Hematopoietic multipotent progenitor cell (in vitro differentiated cells): Measurements from ENCODE around the gene KATNIP. TPM values are rescaled to one million over a fixed set of nuclear protein-coding genes. Genes with fewer than 3 reads are reported as not detected.
A peak's percentile ranks its signal among the peaks of the same experiment; 100 is the strongest.
"Not testable (repeated sequence)": the region's sequence is repeated elsewhere in the genome, so short reads cannot be mapped to it uniquely, and the experiment has no call there.

Experiments used
- DNase-seq, 3 donors: peaks; one replicate each; pipeline ENCODE4 v3.0.0-alpha.2; 2011 to 2015; ENCODE audit warnings: low read depth in 2 of 3, low spot score in 2 of 3
- total RNA-seq: library from RNA; depleted of rRNA; stranded (reverse); fragments of >200 nt; gene quantifications from one replicate; pipeline ENCODE4 v1.2.3, GENCODE V29; 2012

KATNIP gene
- total RNA-seq, 1 donor: 22.9 TPM

DNA sequence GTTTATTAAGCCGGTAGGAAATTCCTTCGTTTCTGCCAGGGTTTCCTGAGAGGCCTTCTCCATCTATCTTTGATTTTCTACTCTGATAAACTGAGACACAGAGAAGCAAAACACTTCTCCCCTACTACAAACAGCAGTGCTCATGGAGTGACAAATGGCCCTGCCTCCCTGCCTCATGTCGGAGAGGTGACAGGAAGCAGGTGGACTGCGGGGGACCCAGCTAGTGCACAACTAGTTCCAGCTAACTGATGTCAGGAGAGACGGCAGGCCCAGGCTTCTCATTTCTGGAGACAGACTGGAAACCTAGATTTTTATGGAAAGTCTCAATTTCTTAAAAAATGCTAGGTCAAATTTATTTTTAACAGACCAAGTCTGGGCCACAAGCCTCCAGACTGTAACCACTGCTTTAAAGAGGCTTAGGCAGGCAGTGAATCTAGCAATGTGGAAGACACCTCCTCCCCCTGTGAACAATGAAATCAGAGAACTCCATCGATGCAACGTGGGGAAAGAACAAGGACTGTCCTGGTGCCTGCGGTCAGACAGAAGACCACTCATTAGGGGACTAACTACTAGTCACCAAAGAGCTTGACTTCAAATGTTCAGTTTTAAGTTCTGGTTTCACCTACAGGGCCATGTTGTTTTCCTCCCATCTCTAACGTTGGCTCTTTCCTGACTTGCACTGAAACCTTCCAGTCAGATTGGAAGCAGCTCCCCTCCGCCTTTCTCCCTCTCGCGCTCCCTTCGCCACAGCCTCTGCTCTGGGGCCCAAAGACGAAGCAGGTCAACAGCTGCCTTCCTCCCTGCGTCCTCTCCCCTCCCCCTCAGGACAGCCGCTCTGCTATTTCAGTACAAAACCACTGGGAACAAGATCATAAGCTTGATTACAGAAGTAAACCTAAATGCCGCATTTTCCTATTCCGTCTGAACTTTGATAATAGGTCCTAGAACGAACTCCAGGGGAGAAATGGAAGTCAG is 17.8 kb upstream of the KATNIP start:
- DNase-seq: peak in 2 of 3 donors; percentile 29 to 62

DNA sequence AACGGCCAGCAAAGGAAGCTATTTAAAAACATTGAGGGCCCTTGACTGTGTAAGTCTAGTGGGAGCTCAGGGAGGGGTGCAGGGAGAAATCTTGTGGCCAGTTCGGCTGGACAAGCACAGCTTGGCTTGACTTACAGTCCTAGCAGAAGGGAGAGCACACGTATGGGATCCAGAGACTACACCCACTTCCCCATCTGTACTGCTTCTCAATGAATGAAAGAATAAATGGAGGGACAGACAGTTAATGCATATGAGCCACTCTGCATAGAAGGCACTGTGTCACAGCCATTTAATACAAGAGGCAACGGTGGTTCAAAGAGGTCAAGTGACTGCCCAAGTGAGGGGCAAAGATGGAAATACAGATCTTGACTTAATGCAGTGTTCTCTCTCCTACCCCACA is 15.7 kb upstream of the KATNIP start:
- no peak for DNase-seq

DNA sequence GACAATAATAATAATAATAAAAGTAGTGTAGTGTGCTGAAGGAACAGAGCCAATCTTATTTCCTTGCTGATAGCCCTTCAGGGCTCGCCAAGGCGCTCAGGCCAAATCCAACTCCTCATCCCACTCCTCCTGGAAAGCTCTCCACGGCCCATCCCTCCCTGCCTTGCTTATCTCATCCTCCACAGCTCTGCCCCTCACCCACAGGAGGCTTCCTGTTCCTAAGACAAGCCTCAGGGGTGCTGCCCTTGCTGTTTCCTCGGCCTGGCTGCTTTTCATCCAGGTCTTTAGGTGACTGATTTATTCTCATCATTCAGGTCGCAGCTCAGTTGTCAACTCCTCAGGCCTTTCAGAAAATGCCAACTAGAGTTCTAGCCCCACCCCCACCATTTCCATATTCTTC is 11.4 kb upstream of the KATNIP start:
- no peak for DNase-seq

DNA sequence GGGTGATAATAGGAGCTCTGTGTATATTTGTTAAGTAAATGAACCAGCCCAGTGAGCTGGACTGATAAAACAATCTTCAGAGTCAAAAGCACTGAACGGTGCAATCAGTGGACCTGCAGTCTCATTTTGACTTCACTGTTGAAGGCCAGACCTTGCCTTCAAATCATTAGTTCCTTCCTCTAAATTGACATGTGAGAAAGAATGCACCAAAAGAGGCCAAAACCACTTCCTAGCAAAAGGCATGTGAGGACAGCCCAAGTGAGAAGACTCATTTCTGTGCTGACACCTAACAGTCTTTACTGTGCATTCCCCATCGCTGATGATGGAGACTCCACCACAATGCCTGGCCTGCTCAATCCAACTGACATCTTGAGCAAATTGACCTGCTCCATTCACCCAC is 10.8 kb upstream of the KATNIP start:
- no peak for DNase-seq

DNA sequence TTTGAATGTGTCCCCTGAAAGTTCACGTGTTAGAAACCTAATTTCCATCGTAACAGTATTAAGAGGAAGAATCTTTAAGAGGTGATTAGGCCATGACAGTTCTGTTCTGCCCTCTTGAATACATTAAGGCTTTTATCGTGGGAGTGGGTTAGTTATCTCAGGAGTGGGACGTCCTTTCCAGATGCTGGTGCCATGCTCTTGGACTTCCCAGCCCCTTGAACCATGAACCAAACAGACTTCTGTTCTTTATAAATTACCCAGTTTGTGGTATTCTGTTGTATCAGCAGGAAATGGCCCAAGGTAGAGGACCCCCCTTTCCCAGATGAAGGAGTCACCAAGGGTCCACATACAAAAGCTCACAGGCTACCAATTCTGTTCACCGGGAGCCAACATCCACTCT is 10.3 kb upstream of the KATNIP start:
- DNase-seq: no peak

DNA sequence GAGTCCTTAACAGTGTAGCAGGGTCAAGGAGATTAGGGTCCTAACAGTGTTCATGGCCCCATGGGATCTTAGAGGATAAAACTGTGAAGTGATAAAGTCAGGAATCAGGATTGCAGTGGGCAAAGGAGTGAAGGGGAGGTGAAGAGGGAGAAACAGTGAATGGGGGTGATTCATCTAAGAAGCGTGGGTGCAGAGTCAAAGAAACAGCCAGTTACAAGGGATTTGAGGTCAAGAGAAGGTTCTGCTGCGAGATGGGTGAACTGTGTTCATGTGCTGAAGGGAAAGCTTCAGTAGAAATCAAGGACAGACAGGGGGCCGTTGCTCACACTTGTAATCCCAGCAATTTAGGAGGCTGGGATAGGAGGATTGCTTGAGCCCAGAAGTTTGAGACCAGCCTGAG is 6.1 kb upstream of the KATNIP start:
- DNase-seq: no peak

DNA sequence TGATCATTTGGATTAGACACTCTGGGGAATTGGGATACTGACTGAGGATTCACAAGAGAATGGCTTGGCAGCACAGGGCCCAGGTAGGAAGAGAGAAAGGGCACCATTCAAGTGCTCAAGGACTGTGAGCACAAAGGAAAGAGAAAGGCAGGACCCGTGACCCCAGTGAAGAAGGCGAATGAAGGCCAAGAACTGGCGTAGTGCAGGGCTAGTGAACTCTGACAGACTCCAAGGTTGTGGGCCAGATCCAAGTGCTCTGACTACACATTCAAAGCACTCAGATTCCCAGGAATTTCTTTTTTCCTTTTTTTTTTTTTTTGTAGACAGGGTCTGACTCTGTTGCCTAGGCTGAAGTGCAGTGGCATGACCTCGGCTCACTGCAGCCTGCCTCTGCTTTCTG is 5.3 kb upstream of the KATNIP start:
- DNase-seq: no peak

DNA sequence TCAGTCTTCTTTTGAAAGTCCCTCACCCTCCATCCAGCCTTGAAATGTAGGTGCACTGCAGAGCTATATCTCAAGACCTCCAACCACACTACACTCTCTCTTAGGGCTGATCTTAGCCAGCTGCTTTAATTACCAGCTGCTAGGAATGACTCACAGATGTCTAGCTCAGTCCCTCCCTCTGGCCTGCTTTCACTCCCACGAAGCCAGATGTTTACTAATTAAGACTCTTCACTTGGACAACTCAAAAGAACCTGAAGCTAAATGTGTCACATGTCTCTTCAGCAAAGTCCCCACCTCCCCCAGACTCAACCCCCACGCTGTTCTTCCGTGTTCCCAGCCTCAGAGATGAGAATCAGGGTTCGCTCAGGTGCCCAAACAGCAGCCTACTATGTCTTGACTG is 2.8 kb upstream of the KATNIP start:
- no peak for DNase-seq

DNA sequence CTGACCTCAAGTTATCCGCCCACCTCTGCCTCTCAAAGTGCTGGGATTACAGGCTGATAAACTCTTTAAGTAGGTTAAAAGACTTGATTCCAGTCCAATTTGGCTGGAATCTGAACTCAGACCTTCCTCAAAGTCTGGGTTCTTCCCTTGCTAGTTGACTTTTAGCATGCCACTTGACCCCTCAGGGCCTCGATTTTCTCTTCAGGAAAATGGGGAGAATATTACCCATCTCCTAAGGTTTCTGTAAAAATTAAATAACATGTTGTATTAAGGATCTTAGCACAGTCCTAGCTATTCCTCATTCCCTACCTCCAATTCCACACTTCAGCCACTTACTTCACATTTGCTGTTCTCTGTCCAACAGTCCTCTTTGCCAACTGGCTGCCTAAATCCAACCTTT is 2.1 kb upstream of the KATNIP start:
- DNase-seq: no peak

DNA sequence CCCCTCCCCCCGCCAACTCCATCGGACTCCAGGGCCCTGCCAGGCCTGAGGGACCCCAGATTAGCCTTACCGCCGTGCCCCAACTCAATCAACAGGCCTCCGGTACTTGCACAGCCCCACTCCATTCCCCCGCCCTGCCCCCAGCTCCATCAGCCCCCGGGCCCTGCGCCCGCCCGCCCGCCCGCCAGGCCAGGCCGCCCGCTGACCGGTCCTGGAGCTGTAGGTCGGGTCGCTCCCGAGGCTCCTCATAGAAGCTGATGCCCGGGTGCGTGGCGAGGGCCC is 539 bp upstream of the KATNIP start:
- DNase-seq: no peak

DNA sequence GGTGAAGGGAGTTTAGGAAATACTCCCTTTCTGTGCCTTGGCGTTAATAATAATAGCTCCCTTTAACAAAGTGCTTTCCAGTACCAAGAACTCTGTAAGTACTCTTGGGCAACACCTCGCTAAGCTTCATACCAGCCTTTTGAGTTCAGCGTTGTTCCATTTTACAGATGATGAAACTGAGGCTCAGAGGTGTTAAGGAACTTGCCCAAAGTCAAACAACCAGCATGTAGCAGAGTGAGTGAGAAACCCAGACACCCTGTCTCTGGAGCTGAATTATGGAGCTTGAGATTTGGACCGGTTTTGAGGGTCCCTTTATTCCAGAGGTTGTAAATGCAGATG is 607 bp downstream of the KATNIP start:
- DNase-seq: no peak

DNA sequence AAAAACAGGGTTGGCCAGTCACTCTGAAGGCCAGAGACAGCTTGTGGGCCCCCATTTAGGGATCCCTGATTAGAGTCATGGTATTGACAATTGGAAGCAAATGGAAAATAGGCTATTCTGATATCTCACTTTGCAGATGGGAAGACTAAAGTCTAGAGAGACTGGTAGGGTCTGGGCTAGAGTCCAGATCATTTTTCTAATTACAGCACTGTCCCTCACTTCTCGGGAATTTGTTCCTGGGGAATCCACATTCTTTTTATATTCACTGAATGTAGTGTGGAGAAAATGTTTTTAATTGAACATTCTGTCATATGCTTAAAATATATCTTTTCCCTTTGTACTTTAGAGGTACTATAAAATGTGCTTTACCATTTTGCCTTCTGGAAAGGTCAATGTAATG is 1.1 kb downstream of the KATNIP start:
- no peak for DNase-seq

DNA sequence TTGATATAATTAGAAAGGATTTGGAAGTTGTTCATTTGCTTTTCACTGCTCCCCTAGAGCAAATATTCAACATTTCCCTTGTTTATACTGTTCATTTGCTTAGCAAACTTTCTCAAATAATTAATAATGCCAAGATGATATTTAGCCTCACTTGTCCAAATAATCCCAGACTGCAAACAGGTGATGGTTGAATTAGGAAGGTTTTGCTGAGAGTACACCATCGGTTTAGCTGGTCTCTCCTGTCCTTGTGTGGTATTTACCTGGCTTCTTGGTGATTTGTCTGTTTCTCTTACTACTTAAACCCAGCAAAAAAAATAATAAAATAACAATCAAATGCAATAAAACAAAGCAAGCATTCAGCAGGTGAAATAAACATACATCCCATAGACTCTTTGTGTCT is 6.5 kb downstream of the KATNIP start:
- no peak for DNase-seq

DNA sequence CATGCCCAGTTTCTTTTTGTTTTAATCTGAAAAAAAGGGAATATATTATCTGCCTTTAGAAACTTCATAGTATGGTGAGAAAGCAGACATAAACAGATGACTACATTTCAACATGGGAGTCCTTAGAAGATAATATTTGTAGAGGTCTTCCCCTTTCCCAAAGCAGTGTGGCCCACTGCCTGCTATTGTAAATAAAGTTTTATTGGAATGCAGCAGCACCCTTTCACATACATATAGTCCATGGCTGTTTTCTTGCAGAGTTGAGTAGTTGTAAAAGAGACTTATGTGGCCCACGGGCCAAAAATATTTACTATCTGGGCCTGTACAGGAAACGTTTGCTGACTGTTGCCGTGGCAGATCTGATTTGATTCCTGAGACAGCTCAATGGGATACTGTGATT is 8.5 kb downstream of the KATNIP start:
- DNase-seq: no peak

DNA sequence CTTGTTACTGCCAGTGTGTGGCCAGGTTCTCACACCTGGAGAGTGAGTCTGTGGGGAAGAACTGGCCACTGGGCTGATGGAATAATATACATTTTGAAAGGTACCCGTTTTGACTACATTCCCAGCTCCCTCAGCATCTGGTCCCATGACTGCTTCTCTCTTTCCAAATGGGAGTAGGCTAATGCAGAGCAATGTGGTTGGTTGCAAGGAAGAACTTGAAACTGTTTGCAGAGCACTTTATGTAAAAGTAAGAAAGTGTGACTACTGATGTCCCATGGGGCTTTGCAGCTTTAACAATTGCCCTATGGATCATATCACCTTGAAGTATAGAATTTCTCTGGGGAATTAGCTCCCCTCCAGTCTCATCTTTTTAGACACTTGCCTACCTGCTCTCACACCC is 9.0 kb downstream of the KATNIP start:
- DNase-seq: no peak

DNA sequence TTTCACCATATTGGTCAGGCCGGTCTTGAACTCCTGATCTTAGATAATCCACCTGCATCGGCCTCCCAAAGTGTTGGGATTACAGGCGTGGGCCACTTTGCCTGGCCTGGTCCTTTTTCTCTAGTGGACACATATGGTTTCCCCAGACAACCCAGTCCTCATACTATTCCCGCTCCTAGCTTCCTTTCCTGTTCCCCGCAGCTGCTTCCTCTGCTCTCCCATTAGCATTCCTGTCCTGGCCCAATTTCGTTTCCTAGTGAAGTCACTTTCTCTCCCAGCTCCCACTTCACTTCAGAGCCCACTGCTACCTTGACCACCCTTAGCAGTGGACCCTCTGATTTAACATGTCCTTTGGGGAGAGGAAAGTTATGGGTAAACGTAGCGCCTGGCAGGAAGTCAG is 11.3 kb downstream of the KATNIP start:
- DNase-seq: no peak

DNA sequence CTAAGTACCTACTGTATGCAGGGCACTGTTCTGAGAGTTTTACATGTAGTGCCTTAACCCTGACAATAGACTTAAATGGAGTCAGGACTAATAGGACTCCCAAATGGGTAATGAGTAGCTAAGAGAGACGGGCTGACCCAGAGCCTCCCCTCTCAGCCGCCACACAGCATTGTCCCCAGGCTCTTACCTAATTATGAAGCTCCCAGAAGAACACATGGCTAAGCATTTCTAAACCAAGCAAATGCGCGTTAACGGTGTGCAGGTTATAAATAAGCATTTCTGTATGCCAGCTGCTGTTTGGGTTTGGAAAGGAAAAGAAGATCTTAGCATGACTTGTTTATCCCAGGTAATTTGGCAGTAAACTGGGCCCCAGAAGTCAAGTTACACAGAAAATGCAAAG is 14.3 kb downstream of the KATNIP start:
- no peak for DNase-seq

DNA sequence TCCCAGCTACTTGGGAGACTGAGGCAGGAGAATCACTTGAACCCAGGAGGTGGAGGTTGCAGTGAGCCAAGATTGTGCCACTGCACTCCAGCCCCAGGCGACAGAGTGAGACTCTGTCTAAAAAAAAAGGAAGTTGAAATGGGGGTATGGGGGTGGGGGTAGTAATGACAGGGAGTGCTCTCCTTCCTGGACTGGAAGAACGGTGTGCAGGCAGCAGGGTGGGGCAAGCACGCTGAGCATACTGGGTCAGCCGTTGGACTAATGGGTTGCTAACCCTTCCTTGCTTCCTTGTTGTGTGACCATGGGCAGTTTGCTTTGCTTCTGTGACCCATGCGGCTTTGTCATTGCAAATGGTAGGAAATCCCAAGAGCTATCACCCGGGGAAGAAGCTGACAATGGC is 16.5 kb downstream of the KATNIP start:
- DNase-seq: peak in 2 of 3 donors; percentile 11 to 37

DNA sequence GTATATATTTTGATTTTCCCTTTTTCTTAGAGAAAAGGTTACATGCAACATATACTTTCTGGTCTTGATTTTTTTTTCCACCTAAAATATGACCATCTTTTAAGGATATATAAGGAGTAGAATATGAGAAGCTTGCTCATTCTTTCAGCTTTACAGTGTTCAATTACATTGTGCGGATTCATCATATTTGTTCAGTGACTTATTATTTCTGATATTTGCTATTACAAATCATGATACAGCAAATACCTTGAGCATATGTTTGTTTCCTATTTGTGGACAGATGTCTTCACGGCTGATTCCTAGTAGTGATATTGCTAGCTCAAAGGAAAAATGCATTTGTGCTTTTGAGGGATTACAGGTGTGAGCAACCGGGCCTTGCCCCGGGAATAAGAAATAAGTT is 18.1 kb downstream of the KATNIP start:
- no peak for DNase-seq

DNA sequence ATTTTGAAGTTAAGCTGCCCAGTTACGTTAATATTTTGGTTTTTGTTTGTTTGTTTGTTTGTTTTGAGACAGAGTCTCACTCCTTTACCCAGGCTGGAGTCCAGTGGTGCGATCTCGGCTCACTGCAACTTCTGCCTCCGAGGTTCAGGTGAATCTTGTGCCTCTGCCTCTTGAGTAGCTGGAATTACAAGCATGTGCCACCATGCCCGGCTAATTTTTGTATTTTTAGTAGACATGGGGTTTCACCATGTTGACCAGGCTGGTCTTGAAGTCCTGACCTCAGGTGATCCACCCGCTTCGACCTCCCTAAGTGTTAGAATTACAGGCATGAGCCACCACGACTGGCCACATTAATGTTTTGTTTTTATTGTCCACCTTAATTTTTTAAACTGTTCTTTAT is 21.0 kb downstream of the KATNIP start:
- not testable (repeated sequence) for DNase-seq

DNA sequence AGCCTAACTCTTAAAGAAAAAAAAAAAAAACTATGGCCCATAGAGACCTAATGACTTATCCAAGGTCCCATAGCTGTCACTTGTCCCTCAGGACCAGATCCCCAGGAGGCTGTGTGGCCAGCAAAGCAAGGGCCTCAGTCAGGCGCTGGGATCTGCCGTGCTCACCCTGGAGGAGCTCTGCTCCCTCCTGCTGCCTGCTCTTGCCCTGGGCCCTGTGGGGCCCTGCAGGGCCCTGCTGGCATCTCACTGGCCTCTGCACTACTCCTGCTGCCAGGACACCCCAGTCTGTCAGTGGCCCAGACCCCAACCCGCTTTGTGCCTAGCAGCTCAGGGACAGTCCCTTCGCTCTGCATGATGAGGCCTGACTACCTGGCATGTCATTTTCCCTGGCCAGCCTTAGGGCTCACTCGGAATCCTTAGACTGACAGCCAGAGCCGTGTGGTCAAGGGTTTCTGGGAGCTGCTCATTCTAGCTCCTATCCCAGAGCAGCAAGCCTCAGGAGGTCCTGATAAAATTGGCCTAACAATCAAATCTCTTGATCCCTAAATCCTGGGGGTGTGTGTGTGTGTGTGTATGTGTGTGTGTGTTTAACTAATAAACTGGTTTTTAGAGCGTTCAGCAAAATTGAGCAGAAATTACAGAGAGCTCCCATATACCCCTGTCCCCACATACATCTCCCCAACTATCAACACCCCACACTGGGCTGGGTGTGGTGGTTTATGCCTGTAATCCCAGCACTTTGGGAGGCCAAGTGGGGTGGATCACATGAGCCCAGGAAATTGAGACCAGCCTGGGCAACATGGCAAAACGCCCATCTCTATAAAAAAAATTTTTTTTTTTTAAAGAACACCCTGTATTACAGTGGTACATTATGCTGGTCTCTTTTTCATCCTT is 21.7 kb downstream of the KATNIP start:
- DNase-seq: no peak

DNA sequence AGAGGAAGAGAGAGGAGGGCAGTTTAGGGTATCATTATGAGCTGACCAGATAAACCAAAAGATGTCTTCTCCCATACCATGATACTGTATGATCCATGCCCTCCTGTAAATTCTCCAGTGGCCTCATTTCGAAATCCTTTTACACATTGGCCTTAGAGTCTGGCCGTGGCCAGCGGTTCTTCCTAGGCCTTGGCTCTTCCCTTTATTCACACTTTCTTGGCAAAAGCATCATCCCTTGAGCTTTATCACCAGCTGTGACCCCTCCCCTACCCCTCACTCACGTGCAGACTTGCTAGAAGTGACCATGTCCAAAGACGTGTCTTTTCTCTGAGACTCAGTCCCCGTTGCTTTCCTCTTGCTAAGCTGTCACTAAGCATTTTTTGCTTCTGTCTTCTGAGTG is 22.8 kb downstream of the KATNIP start:
- DNase-seq: no peak
